ENCODE data around the gene ERCC1.

- TF ChIP-seq CTCF (IDR thresholded peaks at IDR 0.05), result no peak
- no peak for TF ChIP-seq EP300 (IDR thresholded peaks at IDR 0.05)
- peak in 1 of 2 donors; percentile 9 for TF ChIP-seq POLR2A (IDR thresholded peaks at IDR 0.05)
- peak in 2 of 4 donors; percentile 2 to 51 for TF ChIP-seq POLR2AphosphoS5 (IDR thresholded peaks at IDR 0.05)
Observed at GRCh38 chr19:45451131-45451849, 27.6 kb upstream of the ERCC1 start.
